Esophagus muscularis mucosa (tissue), 4 donors: ENCODE measurements around the gene PEAR1. TPM values are rescaled to one million over a fixed set of nuclear protein-coding genes. Genes with fewer than 3 reads are reported as not detected.

Source experiments
- DNase-seq: peaks from one replicate; pipeline ENCODE4 v3.0.0-alpha.2; 2017; ENCODE audit errors: extremely low spot score
- H3K27ac ChIP-seq, 4 donors: fragments of 200-600 bp; sonication (generic); replicated peaks in 1 of 4; 1 replicate in 3 of 4; 2 replicates in 1 of 4; pipeline ENCODE4 v1.5.1; 2016 to 2019; ENCODE audit warnings: mild to moderate bottlenecking in 1 of 4
- H3K27me3 ChIP-seq, 4 donors: fragments of 200-600 bp; sonication (generic); one replicate each; pipeline versions ENCODE4 v1.5.1 to v1.6.0; 2016 to 2019
- H3K36me3 ChIP-seq, 4 donors: fragments of 200-600 bp; sonication (generic); one replicate each; pipeline ENCODE4 v1.5.1; 2016 to 2019
- H3K4me1 ChIP-seq, 4 donors: fragments of 200-600 bp; sonication (generic); one replicate each; pipeline ENCODE4 v1.5.1; 2016 to 2019
- H3K4me3 ChIP-seq, 4 donors: fragments of 200-600 bp; sonication (generic); 1 replicate in 2 of 4; 2 replicates in 2 of 4; pipeline ENCODE4 v1.5.1; 2016 to 2019; ENCODE audit warnings: mild to moderate bottlenecking in 4 of 4, moderate library complexity in 1 of 4
- H3K9me3 ChIP-seq, 4 donors: fragments of 200-600 bp; sonication (generic); 1 replicate in 3 of 4; 2 replicates in 1 of 4; pipeline ENCODE4 v1.5.1; 2016 to 2019
- CTCF ChIP-seq, 3 experiments: fragments of 200-600 bp in 2 of 3; fragments of 450-650 bp in 1 of 3; sonication (generic) in 2 of 3; IDR thresholded peaks; one replicate each; pipeline ENCODE4 v1.5.1; 2017 to 2019; ENCODE audit warnings: antibody characterized with exemption in 3 of 3, mild to moderate bottlenecking in 2 of 3, moderate library complexity in 1 of 3
- EP300 ChIP-seq: sonication (generic); formaldehyde crosslinking; IDR thresholded peaks from one replicate; pipeline ENCODE4 v1.6.1; 2017; ENCODE audit warnings: antibody characterized with exemption
- POLR2A ChIP-seq: fragments of 450-650 bp; IDR thresholded peaks from one replicate; pipeline ENCODE4 v1.6.1; 2017; ENCODE audit warnings: antibody characterized with exemption, moderate library complexity, mild to moderate bottlenecking, low read depth
- POLR2AphosphoS5 ChIP-seq, 2 donors: sonication (generic); formaldehyde crosslinking; IDR thresholded peaks; one replicate each; pipeline ENCODE4 v1.6.1; 2017; ENCODE audit warnings: antibody characterized with exemption in 2 of 2
- WGBS: methylation state at CpG from one replicate; pipeline ENCODE4 v1.1.5; 2018; 5-methylcytosine and 5-hydroxymethylcytosine counted together
- intact Hi-C: fragments of 100-400 bp; cut with DNase I; formaldehyde crosslinking; loops from one replicate; pipeline ENCODE4 v1.15.1; 2023
- total RNA-seq, 4 donors: library from RNA; depleted of rRNA; stranded (reverse); fragments of >200 nt; gene quantifications; one replicate each; pipeline versions ENCODE4 v1.1.0 to v1.2.1, GENCODE V29; 2016

The PEAR1 gene
- total RNA-seq, 4 donors from 2014 or later: 6.1 to 13.6 (median 10.9) TPM

DNA sequence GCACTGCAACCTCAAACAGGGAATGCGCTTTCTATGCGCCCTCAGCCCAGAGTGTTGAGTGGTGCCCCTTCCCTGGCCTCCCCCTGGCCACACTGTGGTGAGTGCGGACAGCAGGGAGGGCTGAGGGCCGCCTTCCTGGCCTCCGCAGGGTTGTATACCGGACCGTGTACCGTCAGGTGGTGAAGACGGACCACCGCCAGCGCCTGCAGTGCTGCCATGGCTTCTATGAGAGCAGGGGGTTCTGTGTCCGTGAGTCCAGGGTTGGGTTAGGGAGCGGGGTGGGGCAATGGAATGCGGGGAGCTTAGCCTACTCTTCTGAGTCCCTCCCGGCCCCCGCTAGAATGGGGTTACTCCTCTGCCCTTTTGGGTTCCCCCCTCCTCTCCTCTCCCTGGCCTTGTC is 11.7 kb downstream of the PEAR1 start:
- intact Hi-C loops: no loop called here
- Histone ChIP-seq H3K36me3 (peaks cover 0 to 54% (median 20%) of the 10 kb centered on the region in 4 donors), H3K9me3 (no peaks in the 10 kb centered on the region), H3K27ac (no peak overlapping the region), H3K4me3 (no peak overlapping the region), H3K4me1 (peaks cover 40 to 64% (median 45%) of the 10 kb centered on the region in 4 donors), H3K27me3 (peaks cover 0 to 58% (median 0%) of the 10 kb centered on the region in 4 donors)
- WGBS: 80% methylated on average over 6 of the region's 16 CpGs
- TF ChIP-seq POLR2AphosphoS5 (IDR thresholded peaks at IDR 0.05): no peak
- no peak for TF ChIP-seq EP300
- no peak for TF ChIP-seq CTCF (IDR thresholded peaks at IDR 0.05)
- TF ChIP-seq POLR2A: no peak
- DNase-seq: no peak

DNA sequence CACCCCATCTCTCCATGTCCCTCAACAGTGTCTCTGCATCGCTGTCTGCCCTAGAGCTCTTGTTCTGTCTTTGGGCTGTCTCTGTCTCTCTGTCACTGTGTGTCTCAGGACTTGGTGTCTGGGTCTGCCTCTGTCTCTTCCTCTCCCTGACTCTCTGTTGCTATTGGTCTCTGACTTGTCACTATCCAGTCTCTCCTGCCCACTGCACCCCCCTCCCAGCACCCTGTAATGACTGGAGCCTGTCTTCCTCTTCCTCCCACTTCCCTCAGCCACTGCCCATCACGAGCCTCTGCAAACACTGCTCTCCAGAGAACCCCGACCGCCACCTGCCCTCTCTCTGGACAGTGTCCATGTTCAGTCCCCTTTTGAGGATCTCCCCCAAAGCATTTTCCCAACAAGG is 12.1 kb downstream of the PEAR1 start:
- no peak for DNase-seq
- Histone ChIP-seq H3K4me3 (no peak overlapping the region), H3K4me1 (peaks cover 40 to 63% (median 42%) of the 10 kb centered on the region in 4 donors), H3K27ac (no peak overlapping the region), H3K9me3 (no peaks in the 10 kb centered on the region), H3K36me3 (peaks cover 0 to 59% (median 21%) of the 10 kb centered on the region in 4 donors), H3K27me3 (peaks cover 0 to 58% (median 0%) of the 10 kb centered on the region in 4 donors)
- TF ChIP-seq POLR2AphosphoS5 (IDR thresholded peaks at IDR 0.05) (no peak), POLR2A (no peak), CTCF (IDR thresholded peaks at IDR 0.05) (no peak), EP300 (no peak)
- intact Hi-C loops: no loop called here
- 74% methylated on average over 4 of the region's 4 CpGs for WGBS

DNA sequence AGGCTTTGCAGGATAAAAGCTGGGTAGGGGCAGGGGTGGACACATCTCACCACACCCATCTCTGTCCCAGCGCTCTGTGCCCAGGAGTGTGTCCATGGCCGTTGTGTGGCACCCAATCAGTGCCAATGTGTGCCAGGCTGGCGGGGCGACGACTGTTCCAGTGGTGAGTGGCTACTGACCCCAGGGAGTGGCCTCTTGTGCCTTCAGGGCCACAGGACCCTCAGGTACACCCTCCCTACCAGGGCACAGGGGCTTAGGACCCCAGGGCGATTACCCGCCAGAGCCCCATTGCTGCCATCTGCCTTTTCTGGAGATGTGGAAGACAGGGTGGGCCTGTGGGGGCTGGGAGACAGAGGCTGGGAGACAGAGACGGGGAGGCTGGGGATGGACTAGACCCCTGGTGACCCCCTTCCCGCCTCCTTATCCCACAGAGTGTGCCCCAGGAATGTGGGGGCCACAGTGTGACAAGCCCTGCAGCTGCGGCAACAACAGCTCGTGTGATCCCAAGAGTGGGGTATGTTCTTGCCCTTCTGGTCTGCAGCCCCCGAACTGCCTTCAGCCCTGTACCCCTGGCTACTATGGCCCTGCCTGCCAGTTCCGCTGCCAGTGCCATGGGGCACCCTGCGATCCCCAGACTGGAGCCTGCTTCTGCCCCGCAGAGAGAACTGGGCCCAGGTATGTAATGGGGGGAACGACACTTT is 12.8 kb downstream of the PEAR1 start:
- TF ChIP-seq CTCF (IDR thresholded peaks at IDR 0.05): no peak
- no peak for TF ChIP-seq POLR2A
- TF ChIP-seq EP300: no peak
- TF ChIP-seq POLR2AphosphoS5 (IDR thresholded peaks at IDR 0.05): no peak
- no peak overlapping the region for H3K27ac ChIP-seq
- H3K27me3 ChIP-seq: peaks cover 0 to 54% (median 0%) of the 10 kb centered on the region in 4 donors
- no peak overlapping the region for H3K4me3 ChIP-seq
- H3K4me1 ChIP-seq: peaks cover 34 to 56% (median 35%) of the 10 kb centered on the region in 4 donors
- no peak for DNase-seq
- H3K36me3 ChIP-seq: peaks cover 0 to 63% (median 21%) of the 10 kb centered on the region in 4 donors
- WGBS: 96% methylated on average over 10 of the region's 16 CpGs
- no peaks in the 10 kb centered on the region for H3K9me3 ChIP-seq
- intact Hi-C loops: no loop called here

- intact Hi-C loops: no loop called here
- WGBS: 89% methylated on average over 13 of the region's 29 CpGs
- H3K4me1 ChIP-seq: peaks cover 21 to 36% (median 26%) of the 10 kb centered on the region in 4 donors
- no peak overlapping the region for H3K4me3 ChIP-seq
- TF ChIP-seq POLR2AphosphoS5 (IDR thresholded peaks at IDR 0.05) (no peak), POLR2A (no peak), CTCF (IDR thresholded peaks at IDR 0.05) (no peak), EP300 (no peak)
- peaks cover 0 to 85% (median 25%) of the 10 kb centered on the region in 4 donors for H3K36me3 ChIP-seq
- no peak overlapping the region for H3K27ac ChIP-seq
- no peaks in the 10 kb centered on the region for H3K9me3 ChIP-seq
- H3K27me3 ChIP-seq: peaks cover 0 to 55% (median 0%) of the 10 kb centered on the region in 4 donors
- DNase-seq: no peak
Observed at GRCh38 chr1:156908541-156908940, 15.0 kb downstream of the PEAR1 start.
